SIG-M5 (cell line): ENCODE data around the gene KCNMA1.
"Not testable (repeated sequence)": the region's sequence is repeated elsewhere in the genome, so short reads cannot be mapped to it uniquely, and the experiment has no call there.

Experiments
- DNase-seq: peaks from one replicate; lab custom pipeline; 2025; lab: John Stamatoyannopoulos, UW

KCNMA1 gene

GRCh38 chr10:77361831-77362230 lies 275.8 kb downstream of the KCNMA1 start:
- DNase-seq: no peak

- DNase-seq: no peak
Measured at GRCh38 chr10:77361426-77361825, 276.2 kb downstream of the KCNMA1 start.

GRCh38 chr10:77360835-77361234 lies 276.8 kb downstream of the KCNMA1 start:
- DNase-seq: no peak

- no peak for DNase-seq
Measured at GRCh38 chr10:77359950-77360520, 277.6 kb downstream of the KCNMA1 start.

- no peak for DNase-seq
Measured at GRCh38 chr10:77359287-77359691, 278.3 kb downstream of the KCNMA1 start.

- DNase-seq: no peak
Measured at GRCh38 chr10:77358656-77359055, 279.0 kb downstream of the KCNMA1 start.

GRCh38 chr10:77357611-77358310 lies 279.8 kb downstream of the KCNMA1 start:
- no peak for DNase-seq

GRCh38 chr10:77357185-77357584 lies 280.4 kb downstream of the KCNMA1 start:
- DNase-seq: no peak

- DNase-seq: no peak
Measured at GRCh38 chr10:77355844-77356243, 281.8 kb downstream of the KCNMA1 start.

GRCh38 chr10:77351386-77351785 lies 286.2 kb downstream of the KCNMA1 start:
- DNase-seq: no peak

GRCh38 chr10:77350711-77351119 lies 286.9 kb downstream of the KCNMA1 start:
- no peak for DNase-seq

GRCh38 chr10:77350134-77350533 lies 287.5 kb downstream of the KCNMA1 start:
- DNase-seq: no peak

- DNase-seq: no peak
Measured at GRCh38 chr10:77349226-77349625, 288.4 kb downstream of the KCNMA1 start.

- DNase-seq: no peak
Measured at GRCh38 chr10:77348751-77349150, 288.9 kb downstream of the KCNMA1 start.

GRCh38 chr10:77348082-77348481 lies 289.5 kb downstream of the KCNMA1 start:
- DNase-seq: no peak

- no peak for DNase-seq
Measured at GRCh38 chr10:77347052-77347451, 290.6 kb downstream of the KCNMA1 start.

GRCh38 chr10:77341055-77341454 lies 296.6 kb downstream of the KCNMA1 start:
- DNase-seq: no peak

- DNase-seq: not testable (repeated sequence)
Measured at GRCh38 chr10:77339872-77340271, 297.7 kb downstream of the KCNMA1 start.

- no peak for DNase-seq
Measured at GRCh38 chr10:77339166-77339565, 298.4 kb downstream of the KCNMA1 start.

- DNase-seq: no peak
Measured at GRCh38 chr10:77338143-77338542, 299.5 kb downstream of the KCNMA1 start.

- no peak for DNase-seq
Measured at GRCh38 chr10:77334501-77334900, 303.1 kb downstream of the KCNMA1 start.

GRCh38 chr10:77333610-77334340 lies 303.8 kb downstream of the KCNMA1 start:
- no peak for DNase-seq

- no peak for DNase-seq
Measured at GRCh38 chr10:77332256-77332655, 305.4 kb downstream of the KCNMA1 start.
